Posterior cingulate gyrus (tissue), 11 donors: ENCODE measurements around the gene IFIT1.
"Not testable (repeated sequence)": the region's sequence is repeated elsewhere in the genome, so short reads cannot be mapped to it uniquely, and the experiment has no call there.

ENCODE experiments used
- DNase-seq, 10 donors: peaks; one replicate each; pipeline versions ENCODE4 v3.0.0 to v3.0.0-alpha.2; 2020 to 2021; ENCODE audit warnings: mixed read lengths in 3 of 10
- intact Hi-C: fragments of 100-400 bp; cut with DNase I; formaldehyde crosslinking; loops from one replicate; pipeline ENCODE4 v1.15.1; 2023

Gene IFIT1

GRCh38 chr10:89426230-89426868, 33.9 kb downstream of the IFIT1 start:
- intact Hi-C loops: loop anchor here (2.0 to 10.0 kb wide), 4 partner anchors 138 to 1446 kb away; partner anchors contain the start of genes KIF20B, PANK1 and RPP30
- no peak for DNase-seq

GRCh38 chr10:89427629-89428028, 35.2 kb downstream of the IFIT1 start:
- intact Hi-C loops: loop anchor here (2.0 to 10.0 kb wide), 4 partner anchors 137 to 1445 kb away; partner anchors contain the start of genes KIF20B, PANK1 and RPP30
- no peak for DNase-seq

- intact Hi-C loops: loop anchor here (5.0 to 10.0 kb wide), 3 partner anchors 216 to 1443 kb away; partner anchors contain the start of genes KIF20B, PANK1 and RPP30
- no peak for DNase-seq
Measured at GRCh38 chr10:89428877-89429276, 36.5 kb downstream of the IFIT1 start.

- intact Hi-C loops: no loop called here
Measured at GRCh38 chr10:89431977-89432376, 39.6 kb downstream of the IFIT1 start.

GRCh38 chr10:89438525-89438924, 46.1 kb downstream of the IFIT1 start:
- DNase-seq: no peak
- intact Hi-C loops: no loop called here

More at GRCh38 chr10:89431977-89432376, 39.6 kb downstream of the IFIT1 start:
- no peak for DNase-seq

- no peak for DNase-seq
- intact Hi-C loops: no loop called here
Measured at GRCh38 chr10:89440226-89441009, 48.0 kb downstream of the IFIT1 start.

- intact Hi-C loops: no loop called here
- no peak for DNase-seq
Measured at GRCh38 chr10:89442289-89442688, 49.9 kb downstream of the IFIT1 start.

GRCh38 chr10:89444819-89445218, 52.4 kb downstream of the IFIT1 start:
- DNase-seq: peak in 1 of 10 donors; percentile 63
- intact Hi-C loops: not testable (repeated sequence)

GRCh38 chr10:89450901-89451300, 58.5 kb downstream of the IFIT1 start:
- no peak for DNase-seq
- intact Hi-C loops: no loop called here

- DNase-seq: no peak
- intact Hi-C loops: no loop called here
Measured at GRCh38 chr10:89452193-89452592, 59.8 kb downstream of the IFIT1 start.

GRCh38 chr10:89454561-89455347, 62.3 kb downstream of the IFIT1 start:
- intact Hi-C loops: no loop called here

More at GRCh38 chr10:89454561-89455347, 62.3 kb downstream of the IFIT1 start:
- no peak for DNase-seq
